Type B pancreatic cell (in vitro differentiated cells): ENCODE measurements around the gene ERMN. TPM values are rescaled to one million over a fixed set of nuclear protein-coding genes. Genes with fewer than 3 reads are reported as not detected.
"Not testable (repeated sequence)": the region's sequence is repeated elsewhere in the genome, so short reads cannot be mapped to it uniquely, and the experiment has no call there.

Experiments used
- DNase-seq: peaks from one replicate; pipeline ENCODE4 v3.0.0; 2021; ENCODE audit warnings: mixed read lengths; ENCODE audit not compliant: unreplicated experiment; ENCODE audit errors: extremely low spot score
- H3K27ac Mint-ChIP-seq: 2 replicates; pipeline ENCODE4 v1.8.0; 2021; ENCODE audit warnings: mild to moderate bottlenecking, mixed read lengths
- H3K27me3 Mint-ChIP-seq: 2 replicates; pipeline ENCODE4 v1.8.0; 2021; ENCODE audit warnings: mixed read lengths
- H3K36me3 Mint-ChIP-seq: 2 replicates; pipeline ENCODE4 v1.8.0; 2021; ENCODE audit warnings: mixed read lengths
- H3K4me1 Mint-ChIP-seq: one replicate; pipeline ENCODE4 v1.8.0; 2021; ENCODE audit warnings: mixed read lengths; ENCODE audit not compliant: unreplicated experiment
- H3K4me3 Mint-ChIP-seq: 2 replicates; pipeline ENCODE4 v1.8.0; 2021; ENCODE audit warnings: mild to moderate bottlenecking, mixed read lengths
- H3K9me3 Mint-ChIP-seq: 2 replicates; pipeline ENCODE4 v1.8.0; 2021; ENCODE audit warnings: mixed read lengths
- CTCF ChIP-seq: fragments of 200-600 bp; sonication (generic); conservative IDR thresholded peaks from 2 replicates; pipeline ENCODE4 v1.5.0; 2021; ENCODE audit warnings: antibody characterized with exemption, mild to moderate bottlenecking
- total RNA-seq: library from RNA; stranded (reverse); gene quantifications from 2 replicates; pipeline ENCODE4 v1.2.1, GENCODE V29; 2021; ENCODE audit warnings: low replicate concordance

Gene ERMN
- total RNA-seq, 1 donor from 2014 or later: 1.6 TPM

- no peak for DNase-seq
- Mint-ChIP-seq H3K36me3 (no peaks in the 10 kb centered on the region), H3K4me1 (peaks cover 4% of the 10 kb centered on the region), H3K27me3 (no peaks in the 10 kb centered on the region), H3K27ac (no peak overlapping the region), H3K9me3 (no peaks in the 10 kb centered on the region), H3K4me3 (no peak overlapping the region)
- TF ChIP-seq CTCF: no peak
Measured at GRCh38 chr2:157291018-157291417, 34.6 kb downstream of the ERMN start.

GRCh38 chr2:157290525-157290924 lies 35.1 kb downstream of the ERMN start:
- DNase-seq: no peak
- H3K4me3 Mint-ChIP-seq: no peak overlapping the region
- H3K4me1 Mint-ChIP-seq: peaks cover 4% of the 10 kb centered on the region
- TF ChIP-seq CTCF: no peak
- no peaks in the 10 kb centered on the region for H3K9me3 Mint-ChIP-seq
- no peaks in the 10 kb centered on the region for H3K27me3 Mint-ChIP-seq
- H3K27ac Mint-ChIP-seq: no peak overlapping the region
- H3K36me3 Mint-ChIP-seq: no peaks in the 10 kb centered on the region

GRCh38 chr2:157287160-157287559 lies 38.5 kb downstream of the ERMN start:
- Mint-ChIP-seq H3K27ac (no peak overlapping the region), H3K9me3 (no peaks in the 10 kb centered on the region), H3K4me1 (peaks cover 4% of the 10 kb centered on the region), H3K27me3 (no peaks in the 10 kb centered on the region), H3K4me3 (no peak overlapping the region), H3K36me3 (no peaks in the 10 kb centered on the region)
- DNase-seq: no peak
- TF ChIP-seq CTCF: no peak

- H3K27me3 Mint-ChIP-seq: no peaks in the 10 kb centered on the region
- H3K4me3 Mint-ChIP-seq: no peak overlapping the region
- H3K36me3 Mint-ChIP-seq: no peaks in the 10 kb centered on the region
- H3K27ac Mint-ChIP-seq: no peak overlapping the region
- DNase-seq: no peak
- peaks cover 5% of the 10 kb centered on the region for H3K9me3 Mint-ChIP-seq
- H3K4me1 Mint-ChIP-seq: no peaks in the 10 kb centered on the region
- TF ChIP-seq CTCF: no peak
Measured at GRCh38 chr2:157283468-157283867, 42.2 kb downstream of the ERMN start.

GRCh38 chr2:157281316-157281715 lies 44.3 kb downstream of the ERMN start:
- Mint-ChIP-seq H3K27me3 (no peaks in the 10 kb centered on the region), H3K4me3 (no peak overlapping the region), H3K36me3 (no peaks in the 10 kb centered on the region), H3K4me1 (no peaks in the 10 kb centered on the region), H3K9me3 (peaks cover 5% of the 10 kb centered on the region), H3K27ac (no peak overlapping the region)
- DNase-seq: no peak
- TF ChIP-seq CTCF: no peak

- not testable (repeated sequence) for H3K4me3 Mint-ChIP-seq, DNase-seq, H3K27ac Mint-ChIP-seq, H3K9me3 Mint-ChIP-seq, H3K4me1 Mint-ChIP-seq, H3K27me3 Mint-ChIP-seq, H3K36me3 Mint-ChIP-seq
Measured at GRCh38 chr2:157279311-157279710, 46.3 kb downstream of the ERMN start.
